HG03025 (cell line): Measurements from ENCODE around the gene RBM15B.
"Not testable (repeated sequence)": the region's sequence is repeated elsewhere in the genome, so short reads cannot be mapped to it uniquely, and the experiment has no call there.

ENCODE experiments used
- ATAC-seq: cut with Tn5 transposase; IDR thresholded peaks from one replicate; pipeline ENCODE4 v1.9.1; 2021; ENCODE audit warnings: mild to moderate bottlenecking, moderate library complexity; ENCODE audit not compliant: unreplicated experiment, low FRiP score

The RBM15B gene, protein sequence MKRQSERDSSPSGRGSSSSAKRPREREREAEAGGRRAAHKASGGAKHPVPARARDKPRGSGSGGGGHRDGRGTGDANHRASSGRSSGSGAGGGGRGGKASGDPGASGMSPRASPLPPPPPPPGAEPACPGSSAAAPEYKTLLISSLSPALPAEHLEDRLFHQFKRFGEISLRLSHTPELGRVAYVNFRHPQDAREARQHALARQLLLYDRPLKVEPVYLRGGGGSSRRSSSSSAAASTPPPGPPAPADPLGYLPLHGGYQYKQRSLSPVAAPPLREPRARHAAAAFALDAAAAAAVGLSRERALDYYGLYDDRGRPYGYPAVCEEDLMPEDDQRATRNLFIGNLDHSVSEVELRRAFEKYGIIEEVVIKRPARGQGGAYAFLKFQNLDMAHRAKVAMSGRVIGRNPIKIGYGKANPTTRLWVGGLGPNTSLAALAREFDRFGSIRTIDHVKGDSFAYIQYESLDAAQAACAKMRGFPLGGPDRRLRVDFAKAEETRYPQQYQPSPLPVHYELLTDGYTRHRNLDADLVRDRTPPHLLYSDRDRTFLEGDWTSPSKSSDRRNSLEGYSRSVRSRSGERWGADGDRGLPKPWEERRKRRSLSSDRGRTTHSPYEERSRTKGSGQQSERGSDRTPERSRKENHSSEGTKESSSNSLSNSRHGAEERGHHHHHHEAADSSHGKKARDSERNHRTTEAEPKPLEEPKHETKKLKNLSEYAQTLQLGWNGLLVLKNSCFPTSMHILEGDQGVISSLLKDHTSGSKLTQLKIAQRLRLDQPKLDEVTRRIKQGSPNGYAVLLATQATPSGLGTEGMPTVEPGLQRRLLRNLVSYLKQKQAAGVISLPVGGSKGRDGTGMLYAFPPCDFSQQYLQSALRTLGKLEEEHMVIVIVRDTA

GRCh38 chr3:51391075-51391565 is at the start of gene RBM15B:
Gene RBM15B, plus strand, starts transcription at chr3:51391285. Its CDS starts 115 bp downstream, at chr3:51391400.
- peak; percentile 89 for ATAC-seq

GRCh38 chr3:51343918-51344687 is 47.0 kb upstream of the RBM15B start:
- no peak for ATAC-seq

GRCh38 chr3:51350751-51351150 is 40.3 kb upstream of the RBM15B start:
- ATAC-seq: no peak

DNA sequence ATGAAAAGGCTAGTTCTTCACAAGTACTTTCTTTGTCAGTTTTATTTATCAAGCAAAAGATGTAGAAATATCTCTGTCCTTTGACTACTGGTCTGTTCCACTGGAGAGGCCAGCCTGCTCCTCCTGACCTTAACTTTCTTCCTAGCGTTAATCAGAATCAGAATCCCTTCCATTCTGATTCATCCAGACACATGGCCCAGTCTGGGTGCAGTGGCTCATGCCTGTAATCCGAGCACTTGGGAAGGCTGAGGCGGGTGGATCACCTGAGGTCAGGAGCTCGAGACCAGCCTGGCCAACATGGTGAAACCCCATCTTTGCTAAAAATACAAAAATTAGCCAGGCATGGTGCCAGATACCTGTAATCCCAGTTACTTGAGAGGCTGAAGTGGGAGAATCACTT is 38.0 kb upstream of the RBM15B start:
- ATAC-seq: no peak

DNA sequence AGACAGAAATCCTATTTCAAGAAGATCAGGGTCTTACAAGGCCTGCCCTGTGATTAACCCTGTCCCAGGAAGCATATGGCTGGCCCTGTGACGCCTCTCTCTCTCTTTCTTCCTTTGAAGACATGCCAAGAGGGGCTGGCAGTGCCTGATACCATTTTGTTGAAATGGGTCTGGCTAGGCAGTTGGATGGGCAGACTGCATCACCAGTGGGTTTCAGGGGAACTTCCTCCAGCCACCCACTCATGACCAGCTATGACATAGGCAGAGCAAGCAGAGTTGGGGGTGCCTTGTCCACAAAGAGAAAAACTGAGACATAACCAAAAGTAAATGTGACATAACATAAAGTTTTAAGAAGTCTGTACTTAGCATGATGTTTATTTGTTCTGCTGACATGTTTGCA is 37.4 kb upstream of the RBM15B start:
- no peak for ATAC-seq

- no peak for ATAC-seq
Measured at GRCh38 chr3:51354172-51354571, 36.9 kb upstream of the RBM15B start.

GRCh38 chr3:51354731-51355615 is 36.1 kb upstream of the RBM15B start:
- ATAC-seq: no peak

DNA sequence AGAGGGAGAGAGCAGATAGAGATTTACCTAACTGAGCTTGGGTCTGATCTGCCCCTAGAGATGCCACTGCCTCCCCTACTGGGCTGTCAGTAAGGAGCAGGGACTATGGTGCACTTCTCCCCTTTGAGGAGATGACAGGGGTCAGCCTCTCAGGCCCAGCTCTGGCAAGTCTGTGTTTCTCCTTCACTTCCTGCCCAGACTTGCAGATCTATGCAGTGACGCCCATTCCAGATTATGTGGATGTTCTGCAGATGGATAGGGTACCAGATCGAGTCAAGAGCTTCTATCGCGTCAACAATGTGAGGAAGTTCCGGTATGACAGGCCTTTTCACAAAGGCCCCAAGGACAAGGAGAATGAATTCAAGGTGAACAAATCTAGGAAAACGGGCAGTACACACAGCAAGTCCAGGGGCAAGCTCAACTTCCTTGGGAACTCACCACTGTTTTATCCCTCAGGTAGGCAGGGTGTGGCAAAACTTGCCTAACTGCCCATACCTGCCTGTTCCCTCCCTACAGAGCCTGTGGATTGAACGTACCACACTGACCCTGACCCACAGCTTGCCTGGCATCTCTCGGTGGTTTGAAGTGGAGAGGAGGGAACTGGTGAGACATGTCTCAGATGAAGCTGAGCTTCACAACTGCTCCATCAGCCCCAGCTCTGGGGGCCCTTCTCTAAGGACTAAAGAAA is 35.0 kb upstream of the RBM15B start:
- ATAC-seq: no peak

GRCh38 chr3:51357856-51358255 is 33.2 kb upstream of the RBM15B start:
- ATAC-seq: no peak

- no peak for ATAC-seq
Measured at GRCh38 chr3:51358981-51359380, 32.1 kb upstream of the RBM15B start.

DNA sequence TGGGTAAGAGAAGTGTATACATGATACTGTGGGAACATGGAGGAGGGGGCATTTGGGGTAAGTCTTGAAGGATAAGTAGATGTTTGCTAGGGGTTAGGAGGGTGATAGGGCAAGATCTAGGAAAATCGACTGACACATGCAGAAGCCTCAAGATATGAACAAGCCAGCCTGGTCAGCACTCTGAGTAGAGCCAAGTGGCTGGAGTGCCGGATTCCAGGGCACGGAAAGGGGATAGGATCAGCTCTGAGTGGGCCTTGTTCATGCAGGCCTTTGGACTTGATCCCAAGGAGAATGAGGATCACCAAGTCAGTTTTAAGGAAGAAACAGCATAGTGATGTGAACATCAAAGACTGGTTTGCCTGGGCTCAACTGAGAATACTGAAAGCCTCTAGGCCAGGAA is 30.3 kb upstream of the RBM15B start:
- ATAC-seq: no peak

- ATAC-seq: no peak
Measured at GRCh38 chr3:51361746-51362145, 29.3 kb upstream of the RBM15B start.

DNA sequence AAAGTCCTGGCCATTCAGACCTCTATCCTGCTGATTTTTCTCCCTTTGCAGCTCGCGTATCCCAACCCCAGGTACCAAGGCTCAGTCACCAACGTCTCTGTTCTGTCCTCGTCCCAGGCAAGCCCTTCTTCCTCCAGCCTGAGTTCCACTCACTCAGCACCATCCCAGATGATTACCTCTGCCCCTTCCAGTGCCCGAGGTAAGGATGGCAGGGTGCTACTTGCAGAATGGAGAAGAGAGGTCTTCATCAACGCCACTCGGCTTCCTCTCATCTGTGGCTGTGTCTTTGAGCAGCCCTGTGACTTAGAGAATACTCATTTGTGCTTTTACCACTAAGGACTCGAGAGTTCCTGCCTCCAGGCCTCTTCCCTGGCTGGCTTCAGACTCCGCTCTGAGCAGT is 28.6 kb upstream of the RBM15B start:
- no peak for ATAC-seq

- not testable (repeated sequence) for ATAC-seq
Measured at GRCh38 chr3:51368276-51368675, 22.8 kb upstream of the RBM15B start.

- no peak for ATAC-seq
Measured at GRCh38 chr3:51371943-51372557, 19.0 kb upstream of the RBM15B start.

DNA sequence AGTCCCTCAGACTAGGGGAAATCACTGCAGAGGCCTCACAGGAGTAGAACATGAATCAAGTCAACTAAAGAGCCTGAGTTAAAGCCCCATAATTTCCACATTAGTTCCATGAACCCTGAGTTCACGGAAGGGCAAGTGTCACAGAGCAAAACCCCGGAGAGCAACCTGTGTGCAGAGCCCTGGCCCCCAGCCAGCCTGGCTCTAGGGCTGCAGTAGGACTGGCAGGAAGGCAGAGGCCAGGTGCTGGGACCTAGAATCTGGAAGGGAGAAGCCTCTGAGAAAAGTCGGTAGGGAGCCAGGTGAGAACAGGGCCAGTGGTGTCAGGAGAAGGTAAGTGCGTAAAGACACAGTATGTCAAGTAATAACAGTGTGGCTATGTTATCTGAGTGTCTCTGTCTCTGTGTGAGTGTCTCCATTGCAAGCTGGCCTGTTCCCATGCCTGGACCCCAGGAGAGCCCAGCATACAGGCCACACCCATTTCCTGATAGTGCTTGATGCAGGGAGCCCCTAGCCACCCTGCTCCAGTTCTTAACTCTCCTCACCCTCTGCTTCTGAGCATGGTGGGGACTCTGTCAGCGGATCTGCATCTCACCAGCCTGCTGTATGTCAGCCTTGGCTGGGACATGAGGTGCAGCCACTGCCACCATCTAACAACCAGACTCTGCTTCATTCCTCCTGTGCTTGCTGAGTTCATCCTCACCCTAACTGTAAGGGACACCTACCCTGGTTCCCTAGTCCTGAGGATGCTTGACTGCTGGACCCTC is 17.2 kb upstream of the RBM15B start:
- no peak for ATAC-seq

DNA sequence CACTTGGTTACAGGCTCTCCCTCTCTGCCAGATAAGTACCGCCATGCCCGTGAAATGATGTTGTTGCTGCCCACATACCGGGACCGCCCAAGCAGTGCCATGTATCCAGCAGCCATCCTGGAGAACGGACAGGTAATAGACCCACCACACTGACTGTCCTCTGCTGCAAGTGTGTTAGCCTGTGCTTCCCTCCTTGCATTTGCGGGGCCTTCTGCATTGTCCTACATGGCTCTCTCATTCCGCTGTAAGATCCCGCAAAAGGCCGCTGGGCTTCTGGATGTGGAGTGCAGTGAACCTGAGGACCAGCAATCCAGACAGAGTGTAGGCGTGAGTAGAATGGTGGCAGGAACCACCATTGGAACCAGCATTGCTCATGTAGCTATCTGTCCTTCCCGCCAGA is 16.6 kb upstream of the RBM15B start:
- no peak for ATAC-seq

- no peak for ATAC-seq
Measured at GRCh38 chr3:51375136-51375535, 15.9 kb upstream of the RBM15B start.
